K562 (cell line): ENCODE data around the gene PMF1. TPM values are rescaled to one million over a fixed set of nuclear protein-coding genes. Genes with fewer than 3 reads are reported as not detected.

ENCODE experiments used
- ARHGAP35 ChIP-seq: fragments of 450-650 bp; IDR thresholded peaks from 2 replicates; pipeline ENCODE4 v1.6.1; 2018; ENCODE audit not compliant: partially characterized antibody
- PURB ChIP-seq: sonication (generic); formaldehyde crosslinking; IDR thresholded peaks from 2 replicates; pipeline ENCODE4 v1.9.0; 2021; ENCODE audit warnings: low read depth, mild to moderate bottlenecking, missing genetic modification reagents
- SIN3A ChIP-seq, 2 experiments: fragments of 150-350 bp in 1 of 2; IDR thresholded peaks; 2 replicates each; pipeline ENCODE4 v1.6.1; 2011 to 2016; ENCODE audit warnings: borderline replicate concordance in 2 of 2, low read depth in 2 of 2, low read length in 2 of 2, mild to moderate bottlenecking in 2 of 2, moderate library complexity in 2 of 2; ENCODE audit not compliant: control insufficient read depth in 1 of 2
- SMARCB1 ChIP-seq: IDR thresholded peaks from 2 replicates; pipeline ENCODE4 v1.6.1; 2011; ENCODE audit warnings: improper control_type of control experiment, low read depth; ENCODE audit not compliant: insufficient read length
- TAF1 ChIP-seq: IDR thresholded peaks from 2 replicates; pipeline ENCODE4 v1.6.1; 2011; ENCODE audit warnings: mild to moderate bottlenecking, low read length, moderate library complexity; ENCODE audit not compliant: insufficient read depth, control insufficient read depth, severe bottlenecking; ENCODE audit errors: extremely low read depth
- TAF7 ChIP-seq: fragments of 450-650 bp; IDR thresholded peaks from 2 replicates; pipeline ENCODE4 v1.6.1; 2016; ENCODE audit warnings: missing genetic modification characterization, missing compliant biosample characterization
- TOE1 ChIP-seq, 2 experiments: fragments of 450-650 bp in 1 of 2; sonication (generic) in 1 of 2; formaldehyde crosslinking in 1 of 2; IDR thresholded peaks; 2 replicates each; pipeline versions ENCODE4 v1.7.1 to v1.8.0; 2016 to 2022; ENCODE audit warnings: borderline replicate concordance in 2 of 2, mild to moderate bottlenecking in 2 of 2, antibody characterized with exemption in 1 of 2, inconsistent platforms in 1 of 2, low read depth in 1 of 2, missing genetic modification reagents in 1 of 2, moderate library complexity in 1 of 2
- ZNF282 ChIP-seq: sonication (generic); formaldehyde crosslinking; IDR thresholded peaks from 2 replicates; pipeline ENCODE4 v1.8.1; 2023; ENCODE audit warnings: missing genetic modification reagents
- ZNF431 ChIP-seq: sonication (generic); formaldehyde crosslinking; IDR thresholded peaks from 2 replicates; pipeline ENCODE4 v1.8.0; 2022; ENCODE audit warnings: mild to moderate bottlenecking, missing genetic modification reagents
- ZNF830 ChIP-seq: fragments of 250-450 bp; sonication (Bioruptor Pico); IDR thresholded peaks from 2 replicates; pipeline ENCODE4 v1.5.0; 2021; ENCODE audit warnings: mild to moderate bottlenecking
- polyA plus RNA-seq, 8 experiments: library from polyadenylated mRNA; depleted of rRNA in 4 of 8; stranded (reverse) in 5 of 8; unstranded in 3 of 8; fragments of >200 nt; fragmentation: Nextera tagmentation in 2 of 8; fragmentation: Illumina TruSeq in 1 of 8; extraction: Ambion mirVana in 2 of 8; extraction: Trizol in 1 of 8; gene quantifications; 2 replicates each; pipeline versions ENCODE4 v1.2.1 to v1.2.3, GENCODE V29; 2011 to 2014; ENCODE audit warnings: inconsistent platforms in 1 of 8, missing spikeins in 1 of 8
- total RNA-seq, 7 experiments: library from RNA; depleted of rRNA in 6 of 7; stranded (reverse); fragments of >200 nt in 6 of 7; fragmentation: Illumina TruSeq in 2 of 7; extraction: Trizol in 2 of 7; gene quantifications; 2 replicates each; pipeline versions ENCODE4 v1.2.1 to v1.2.3, GENCODE V29; 2011 to 2021; ENCODE audit warnings: low replicate concordance in 1 of 7
- TF ChIP-seq, protein P1 (sequence below), 2 experiments: fragments of 450-650 bp in 1 of 2; sonication (generic) in 1 of 2; formaldehyde crosslinking in 1 of 2; IDR thresholded peaks; 2 replicates each; pipeline versions ENCODE4 v1.7.1 to v1.9.0; 2016 to 2022; ENCODE audit warnings: inconsistent platforms in 1 of 2, mild to moderate bottlenecking in 1 of 2, missing genetic modification reagents in 1 of 2
- TF ChIP-seq, protein P2 (sequence below): conservative IDR thresholded peaks from 2 replicates; pipeline ENCODE4 v1.6.1; 2011; ENCODE audit warnings: low read depth, mild to moderate bottlenecking, low read length; ENCODE audit not compliant: control insufficient read depth

The PMF1 gene
- total and polyA plus RNA-seq, 9 of the 15 experiments (the other 6 are each of a cell fraction or from before 2014, with no cell fraction given) = 9.4 to 92.9 (median 71.0) TPM

DNA sequence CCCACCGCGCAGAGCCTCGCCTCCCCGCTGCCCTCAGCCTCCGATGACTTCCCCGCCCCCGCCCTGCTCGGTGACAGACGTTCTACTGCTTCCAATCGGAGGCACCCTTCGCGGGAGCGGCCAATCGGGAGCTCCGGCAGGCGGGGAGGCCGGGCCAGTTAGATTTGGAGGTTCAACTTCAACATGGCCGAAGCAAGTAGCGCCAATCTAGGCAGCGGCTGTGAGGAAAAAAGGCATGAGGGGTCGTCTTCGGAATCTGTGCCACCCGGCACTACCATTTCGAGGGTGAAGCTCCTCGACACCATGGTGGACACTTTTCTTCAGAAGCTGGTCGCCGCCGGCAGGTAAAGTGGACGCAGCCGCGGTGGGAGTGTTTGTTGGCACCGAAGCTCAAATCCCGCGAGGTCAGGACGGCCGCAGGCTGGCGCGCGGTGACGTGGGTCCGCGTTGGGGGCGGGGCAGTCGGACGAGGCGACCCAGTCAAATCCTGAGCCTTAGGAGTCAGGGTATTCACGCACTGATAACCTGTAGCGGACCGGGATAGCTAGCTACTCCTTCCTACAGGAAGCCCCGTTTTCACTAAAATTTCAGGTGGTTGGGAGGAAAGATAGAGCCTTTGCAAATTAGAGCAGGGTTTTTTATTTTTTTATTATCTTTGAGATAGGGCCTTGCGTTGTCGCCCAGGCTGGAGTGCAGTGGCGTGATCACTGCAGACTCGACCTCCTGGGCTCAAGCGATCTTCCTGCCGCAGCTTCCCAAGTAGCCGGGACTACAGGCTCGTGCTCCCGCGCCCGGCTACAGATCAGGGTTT is at the start of gene PMF1 (continued):
- TF ChIP-seq, protein P1, sequence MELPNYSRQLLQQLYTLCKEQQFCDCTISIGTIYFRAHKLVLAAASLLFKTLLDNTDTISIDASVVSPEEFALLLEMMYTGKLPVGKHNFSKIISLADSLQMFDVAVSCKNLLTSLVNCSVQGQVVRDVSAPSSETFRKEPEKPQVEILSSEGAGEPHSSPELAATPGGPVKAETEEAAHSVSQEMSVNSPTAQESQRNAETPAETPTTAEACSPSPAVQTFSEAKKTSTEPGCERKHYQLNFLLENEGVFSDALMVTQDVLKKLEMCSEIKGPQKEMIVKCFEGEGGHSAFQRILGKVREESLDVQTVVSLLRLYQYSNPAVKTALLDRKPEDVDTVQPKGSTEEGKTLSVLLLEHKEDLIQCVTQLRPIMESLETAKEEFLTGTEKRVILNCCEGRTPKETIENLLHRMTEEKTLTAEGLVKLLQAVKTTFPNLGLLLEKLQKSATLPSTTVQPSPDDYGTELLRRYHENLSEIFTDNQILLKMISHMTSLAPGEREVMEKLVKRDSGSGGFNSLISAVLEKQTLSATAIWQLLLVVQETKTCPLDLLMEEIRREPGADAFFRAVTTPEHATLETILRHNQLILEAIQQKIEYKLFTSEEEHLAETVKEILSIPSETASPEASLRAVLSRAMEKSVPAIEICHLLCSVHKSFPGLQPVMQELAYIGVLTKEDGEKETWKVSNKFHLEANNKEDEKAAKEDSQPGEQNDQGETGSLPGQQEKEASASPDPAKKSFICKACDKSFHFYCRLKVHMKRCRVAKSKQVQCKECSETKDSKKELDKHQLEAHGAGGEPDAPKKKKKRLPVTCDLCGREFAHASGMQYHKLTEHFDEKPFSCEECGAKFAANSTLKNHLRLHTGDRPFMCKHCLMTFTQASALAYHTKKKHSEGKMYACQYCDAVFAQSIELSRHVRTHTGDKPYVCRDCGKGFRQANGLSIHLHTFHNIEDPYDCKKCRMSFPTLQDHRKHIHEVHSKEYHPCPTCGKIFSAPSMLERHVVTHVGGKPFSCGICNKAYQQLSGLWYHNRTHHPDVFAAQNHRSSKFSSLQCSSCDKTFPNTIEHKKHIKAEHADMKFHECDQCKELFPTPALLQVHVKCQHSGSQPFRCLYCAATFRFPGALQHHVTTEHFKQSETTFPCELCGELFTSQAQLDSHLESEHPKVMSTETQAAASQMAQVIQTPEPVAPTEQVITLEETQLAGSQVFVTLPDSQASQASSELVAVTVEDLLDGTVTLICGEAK (IDR thresholded peaks at IDR 0.05) = peak; percentile 36; the same call in 1 of the 2 replicates
- TF ChIP-seq, protein P1 (CRISPR knock-in tag; IDR thresholded peaks at IDR 0.05) = no peak
- TF ChIP-seq PURB (CRISPR knock-in tag) = no peak
- TF ChIP-seq, protein P2, sequence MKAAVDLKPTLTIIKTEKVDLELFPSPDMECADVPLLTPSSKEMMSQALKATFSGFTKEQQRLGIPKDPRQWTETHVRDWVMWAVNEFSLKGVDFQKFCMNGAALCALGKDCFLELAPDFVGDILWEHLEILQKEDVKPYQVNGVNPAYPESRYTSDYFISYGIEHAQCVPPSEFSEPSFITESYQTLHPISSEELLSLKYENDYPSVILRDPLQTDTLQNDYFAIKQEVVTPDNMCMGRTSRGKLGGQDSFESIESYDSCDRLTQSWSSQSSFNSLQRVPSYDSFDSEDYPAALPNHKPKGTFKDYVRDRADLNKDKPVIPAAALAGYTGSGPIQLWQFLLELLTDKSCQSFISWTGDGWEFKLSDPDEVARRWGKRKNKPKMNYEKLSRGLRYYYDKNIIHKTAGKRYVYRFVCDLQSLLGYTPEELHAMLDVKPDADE = peak; percentile 69; the same call in 1 of the 2 replicates
- TF ChIP-seq ZNF282 = no peak
- peak; percentile 85 for TF ChIP-seq ARHGAP35
- peak in 1 of 2 experiments; percentile 16; a peak in 1 of 4 replicates for TF ChIP-seq SIN3A (IDR thresholded peaks at IDR 0.05; ENCODE audit: borderline replicate concordance in 2 of 2, control insufficient read depth in 1 of 2, low read depth in 2 of 2, low read length in 2 of 2)
- no peak for TF ChIP-seq SMARCB1
- TF ChIP-seq ZNF830 (CRISPR knock-in tag) = peak; percentile 83; the same call in 1 of the 2 replicates
- 0 out of 2 replicates have a peak, but pooled peaks have one; percentile 13 for TF ChIP-seq TOE1 (IDR thresholded peaks at IDR 0.05; ENCODE audit: borderline replicate concordance)
- no peak for TF ChIP-seq TOE1 (CRISPR knock-in tag; IDR thresholded peaks at IDR 0.05; ENCODE audit: borderline replicate concordance, low read depth)
- peak; percentile 72; the same call in 1 of the 2 replicates for TF ChIP-seq ZNF431 (CRISPR knock-in tag)
- TF ChIP-seq TAF1 = peak; percentile 89
- TF ChIP-seq TAF7 (tag) = peak; percentile 96
